Astrocyte of the cerebellum (primary cell): Measurements from ENCODE around the gene TAB2.

Experiments
- DNase-seq: peaks from one replicate; pipeline ENCODE4 v3.0.0-alpha.2; 2011; ENCODE audit warnings: low read depth
- H3K4me3 ChIP-seq: 2 replicates; pipeline ENCODE4 v1.5.1; 2011; ENCODE audit warnings: mild to moderate bottlenecking, low read depth, low read length, moderate library complexity
- CTCF ChIP-seq: IDR thresholded peaks from 2 replicates; pipeline ENCODE4 v1.5.1; 2012; ENCODE audit warnings: low read length, low read depth, moderate library complexity, mild to moderate bottlenecking; ENCODE audit errors: missing control alignments
- in situ Hi-C: cut with HindIII; loops from 2 replicates; pipeline ENCODE4 v1.10.0; 2017; ENCODE audit warnings: low sequenced_read_pairs

Gene TAB2

GRCh38 chr6:149360536-149360935 lies 43.0 kb downstream of the TAB2 start:
- in situ Hi-C loops: no loop called here
- no peak for DNase-seq
- TF ChIP-seq CTCF: no peak
- no peak overlapping the region for H3K4me3 ChIP-seq

GRCh38 chr6:149362289-149362688 lies 44.8 kb downstream of the TAB2 start:
- no peak overlapping the region for H3K4me3 ChIP-seq
- in situ Hi-C loops: no loop called here
- no peak for TF ChIP-seq CTCF
- no peak for DNase-seq

GRCh38 chr6:149363154-149363553 lies 45.6 kb downstream of the TAB2 start:
- DNase-seq: no peak
- no peak overlapping the region for H3K4me3 ChIP-seq
- TF ChIP-seq CTCF: no peak
- in situ Hi-C loops: no loop called here

- no peak overlapping the region for H3K4me3 ChIP-seq
- no peak for TF ChIP-seq CTCF
- no peak for DNase-seq
- in situ Hi-C loops: no loop called here
Measured at GRCh38 chr6:149364557-149364956, 47.0 kb downstream of the TAB2 start.

- no peak for DNase-seq
- TF ChIP-seq CTCF: no peak
- in situ Hi-C loops: no loop called here
- no peak overlapping the region for H3K4me3 ChIP-seq
Measured at GRCh38 chr6:149365197-149365596, 47.7 kb downstream of the TAB2 start.

- in situ Hi-C loops: no loop called here
- no peak for TF ChIP-seq CTCF
- H3K4me3 ChIP-seq: no peak overlapping the region
- DNase-seq: no peak
Measured at GRCh38 chr6:149366267-149366921, 48.9 kb downstream of the TAB2 start.
